ENCODE measurements around the gene CALR3. TPM values are rescaled to one million over a fixed set of nuclear protein-coding genes. Genes with fewer than 3 reads are reported as not detected.
"Not testable (repeated sequence)": the region's sequence is repeated elsewhere in the genome, so short reads cannot be mapped to it uniquely, and the experiment has no call there.

The CALR3 gene
- total RNA-seq, 2 donors from 2014 or later: not detected

DNA sequence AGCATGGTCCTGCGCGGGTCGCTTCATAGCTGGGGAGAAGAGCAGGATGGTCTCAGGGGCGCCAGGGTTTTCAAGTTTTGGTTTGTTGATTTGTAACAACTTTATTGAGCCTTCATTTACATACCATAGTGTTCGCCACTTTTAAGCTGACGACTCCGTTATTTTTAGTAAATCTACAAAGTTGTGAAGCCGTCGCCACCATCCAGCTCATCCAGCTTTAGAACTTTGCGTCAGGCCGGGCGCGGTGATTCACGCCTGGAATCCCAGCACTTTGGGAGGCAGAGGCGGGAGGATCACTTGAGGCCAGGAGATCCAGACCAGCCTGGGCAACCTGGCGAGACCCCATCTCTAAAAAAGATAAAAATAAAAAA, 631 bp upstream of the CALR3 start:
- peaks cover 9 to 12% of the 10 kb centered on the region in 2 donors for H3K4me1 Mint-ChIP-seq (ENCODE audit: low read depth in 2 of 2)
- H3K27ac Mint-ChIP-seq: peak overlapping the region; percentile 91 to 92

DNA sequence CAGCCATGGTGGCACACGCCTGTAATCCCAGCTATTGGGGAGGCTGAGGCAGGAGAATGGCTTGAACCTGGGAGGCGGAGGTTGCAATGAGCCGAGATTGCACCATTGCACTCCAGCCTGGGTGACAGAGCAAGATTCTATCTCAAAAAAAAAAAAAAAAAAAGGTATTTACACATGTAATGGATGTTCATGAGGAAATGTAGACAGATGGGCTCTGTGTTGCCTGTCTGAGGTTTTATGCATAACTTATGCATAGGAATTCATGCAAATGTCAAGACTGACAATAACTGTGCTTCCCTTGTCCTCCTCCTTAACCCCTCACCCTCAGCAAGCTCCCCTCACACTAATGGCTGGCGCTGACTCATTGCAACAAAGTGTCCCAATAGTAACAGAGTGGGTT, 9.5 kb downstream of the CALR3 start:
- not testable (repeated sequence) for DNase-seq (ENCODE audit: low spot score); H3K36me3 Mint-ChIP-seq; H3K27me3 Mint-ChIP-seq; ATAC-seq; H3K9me3 Mint-ChIP-seq; H3K27ac Mint-ChIP-seq; H3K4me3 Mint-ChIP-seq; H3K4me1 Mint-ChIP-seq (ENCODE audit: low read depth in 2 of 2)

More for the DNA sequence above, 631 bp upstream of the CALR3 start:
- H3K9me3 Mint-ChIP-seq: no peaks in the 10 kb centered on the region
- DNase-seq (ENCODE audit: low spot score): no peak
- H3K4me3 Mint-ChIP-seq: peak overlapping the region; percentile 91
- no peaks in the 10 kb centered on the region for H3K36me3 Mint-ChIP-seq
- no peak for ATAC-seq
- no peaks in the 10 kb centered on the region for H3K27me3 Mint-ChIP-seq

DNA sequence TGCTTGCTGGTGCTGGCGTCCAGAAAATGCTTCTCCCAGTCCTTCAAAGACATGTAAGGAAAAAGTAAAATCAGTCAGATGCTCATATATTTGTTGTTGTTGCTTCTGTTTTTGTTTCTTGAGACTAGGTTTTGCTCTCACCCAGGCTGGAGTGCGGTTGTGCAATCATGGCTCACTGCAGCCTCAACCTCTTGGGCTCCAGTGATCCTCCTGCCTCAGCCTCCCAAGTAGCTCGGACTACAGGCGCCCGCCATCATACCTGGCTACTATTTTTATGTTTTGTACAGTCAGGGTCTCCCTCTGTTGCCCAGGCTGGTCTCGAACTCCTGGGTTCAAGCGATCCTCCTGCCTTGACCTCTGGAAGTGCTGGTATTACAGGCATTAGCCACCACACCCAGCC, 13.2 kb downstream of the CALR3 start:
- no peaks in the 10 kb centered on the region for H3K9me3 Mint-ChIP-seq
- no peak for ATAC-seq
- H3K27ac Mint-ChIP-seq: no peak overlapping the region
- no peaks in the 10 kb centered on the region for H3K27me3 Mint-ChIP-seq
- H3K4me3 Mint-ChIP-seq: no peak overlapping the region
- no peak for DNase-seq (ENCODE audit: low spot score)
- no peaks in the 10 kb centered on the region for H3K36me3 Mint-ChIP-seq
- no peaks in the 10 kb centered on the region for H3K4me1 Mint-ChIP-seq (ENCODE audit: low read depth in 2 of 2)

DNA sequence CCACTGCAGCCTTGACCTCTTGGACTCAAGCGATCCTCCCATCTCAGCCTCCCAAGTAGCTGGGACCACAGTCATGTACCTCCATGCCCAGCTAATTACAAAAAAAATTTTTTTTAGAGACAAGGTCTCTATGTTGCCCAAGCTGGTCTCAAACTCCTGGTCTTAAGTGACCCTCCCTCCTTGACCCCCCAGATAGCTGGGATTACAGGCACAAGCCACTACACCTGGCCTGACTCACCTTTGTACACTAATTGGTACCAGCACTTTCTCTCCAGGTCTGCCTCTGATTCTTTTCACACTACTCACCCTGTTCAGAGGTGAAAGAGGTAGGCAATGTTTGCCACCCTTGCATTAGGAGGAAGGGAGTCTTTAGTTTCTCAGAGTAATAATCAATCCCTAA, 18.7 kb downstream of the CALR3 start:
- Mint-ChIP-seq H3K9me3 (no peaks in the 10 kb centered on the region), H3K4me3 (no peak overlapping the region), H3K36me3 (no peaks in the 10 kb centered on the region), H3K4me1 (ENCODE audit: low read depth in 2 of 2) (peaks cover 3 to 5% of the 10 kb centered on the region in 2 donors), H3K27me3 (no peaks in the 10 kb centered on the region), H3K27ac (no peak overlapping the region)
- ATAC-seq (no peak), DNase-seq (ENCODE audit: low spot score) (no peak)

DNA sequence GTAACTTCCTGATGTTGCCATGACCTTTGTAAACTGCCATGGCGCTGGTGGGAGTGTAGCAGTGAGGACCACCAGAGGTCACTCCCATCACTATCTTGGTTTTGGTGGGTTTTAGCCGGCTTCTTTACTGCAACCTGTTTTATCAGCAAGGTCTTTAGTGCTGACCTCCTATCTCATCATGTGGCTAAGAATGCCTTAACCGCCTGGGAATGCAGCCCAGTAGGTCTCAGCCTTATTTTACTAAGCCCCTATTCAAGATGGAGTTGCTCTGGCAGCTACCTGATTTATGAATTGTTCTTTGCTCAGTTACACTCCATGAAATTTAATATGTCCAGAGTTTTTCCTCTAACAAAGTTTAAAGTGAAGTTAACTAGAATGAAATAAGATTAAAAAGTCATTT, 19.6 kb downstream of the CALR3 start:
- ATAC-seq (no peak), DNase-seq (ENCODE audit: low spot score) (no peak)
- no peaks in the 10 kb centered on the region for H3K36me3 Mint-ChIP-seq
- H3K4me3 Mint-ChIP-seq: no peak overlapping the region
- no peak overlapping the region for H3K27ac Mint-ChIP-seq
- H3K27me3 Mint-ChIP-seq: no peaks in the 10 kb centered on the region
- peaks cover 3 to 5% of the 10 kb centered on the region in 2 donors for H3K4me1 Mint-ChIP-seq (ENCODE audit: low read depth in 2 of 2)
- H3K9me3 Mint-ChIP-seq: no peaks in the 10 kb centered on the region

DNA sequence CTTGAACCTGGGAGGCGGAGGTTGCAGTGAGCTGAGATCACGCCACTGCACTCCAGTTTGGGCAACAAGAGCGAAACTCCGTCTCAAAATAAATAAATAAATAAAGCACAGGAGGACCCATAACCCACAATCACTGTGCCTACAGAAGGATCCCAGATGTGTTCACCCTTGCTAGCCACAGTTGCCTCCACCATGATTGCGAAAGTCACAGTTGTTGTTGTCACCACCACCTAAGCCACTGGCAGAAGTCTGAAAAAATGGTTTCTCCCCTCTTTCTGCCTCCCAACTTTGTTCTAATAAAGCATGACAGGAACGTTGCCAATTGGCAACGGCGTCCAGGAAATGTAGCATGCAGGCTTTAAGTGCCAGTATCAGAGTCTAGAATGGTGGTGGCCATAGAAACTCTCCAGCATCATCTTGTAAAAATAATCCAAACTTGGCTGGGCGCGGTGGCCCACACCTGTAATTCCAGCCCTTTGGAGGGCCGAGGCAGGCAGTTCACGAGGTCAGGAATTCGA, 22.0 kb downstream of the CALR3 start:
- ATAC-seq (no peak), DNase-seq (ENCODE audit: low spot score) (no peak)
- no peak overlapping the region for H3K4me3 Mint-ChIP-seq
- peaks cover 21 to 22% of the 10 kb centered on the region in 2 donors for H3K4me1 Mint-ChIP-seq (ENCODE audit: low read depth in 2 of 2)
- H3K9me3 Mint-ChIP-seq: no peaks in the 10 kb centered on the region
- H3K27me3 Mint-ChIP-seq: no peaks in the 10 kb centered on the region
- H3K36me3 Mint-ChIP-seq: no peaks in the 10 kb centered on the region
- H3K27ac Mint-ChIP-seq: no peak overlapping the region

DNA sequence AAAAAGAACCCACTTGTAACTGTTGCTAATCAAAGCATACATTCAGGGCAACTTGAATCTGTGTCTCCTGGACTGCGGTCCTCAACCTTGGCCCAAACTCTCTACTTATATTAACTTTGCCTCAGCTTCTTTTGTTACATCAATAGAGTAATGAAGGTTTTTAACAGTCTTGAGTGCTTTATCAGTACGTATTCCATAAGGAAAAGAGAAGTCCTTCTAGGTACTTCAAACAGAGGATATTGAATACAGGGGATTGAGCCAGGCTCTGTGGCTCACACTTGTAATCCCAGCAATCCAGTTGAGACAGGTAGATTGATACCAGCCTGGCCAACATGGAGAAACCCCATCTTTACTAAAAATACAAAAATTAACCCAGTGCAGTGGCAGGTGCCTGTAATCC, 23.0 kb downstream of the CALR3 start:
- H3K9me3 Mint-ChIP-seq: no peaks in the 10 kb centered on the region
- peaks cover 29 to 32% of the 10 kb centered on the region in 2 donors for H3K4me1 Mint-ChIP-seq (ENCODE audit: low read depth in 2 of 2)
- DNase-seq (ENCODE audit: low spot score) (no peak), ATAC-seq (no peak)
- H3K27me3 Mint-ChIP-seq: no peaks in the 10 kb centered on the region
- peak overlapping the region; percentile 32 for H3K4me3 Mint-ChIP-seq
- H3K27ac Mint-ChIP-seq: no peak overlapping the region
- no peaks in the 10 kb centered on the region for H3K36me3 Mint-ChIP-seq

DNA sequence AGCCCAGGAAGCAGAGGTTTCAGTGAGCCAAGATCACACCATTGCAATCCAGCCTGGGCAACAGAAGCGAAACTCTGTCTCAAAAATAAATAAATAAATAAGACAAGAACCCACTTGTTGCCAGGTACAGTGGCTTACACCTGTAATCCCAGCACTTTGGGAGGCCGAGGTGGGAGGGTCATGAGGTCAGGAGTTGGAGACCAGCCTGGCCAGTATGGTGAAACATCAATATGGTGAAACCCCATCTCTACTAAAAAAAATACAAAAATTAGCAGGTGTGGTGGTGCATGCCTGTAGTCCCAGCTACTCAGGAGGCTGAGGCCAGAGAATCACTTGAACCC, 23.4 kb downstream of the CALR3 start:
- peaks cover 32 to 37% of the 10 kb centered on the region in 2 donors for H3K4me1 Mint-ChIP-seq (ENCODE audit: low read depth in 2 of 2)
- DNase-seq (ENCODE audit: low spot score); H3K36me3 Mint-ChIP-seq; ATAC-seq; H3K27me3 Mint-ChIP-seq; H3K9me3 Mint-ChIP-seq: not testable (repeated sequence)
- H3K27ac Mint-ChIP-seq: peak overlapping the region in 1 of 2 donors; percentile 53
- H3K4me3 Mint-ChIP-seq: peak overlapping the region; percentile 78

DNA sequence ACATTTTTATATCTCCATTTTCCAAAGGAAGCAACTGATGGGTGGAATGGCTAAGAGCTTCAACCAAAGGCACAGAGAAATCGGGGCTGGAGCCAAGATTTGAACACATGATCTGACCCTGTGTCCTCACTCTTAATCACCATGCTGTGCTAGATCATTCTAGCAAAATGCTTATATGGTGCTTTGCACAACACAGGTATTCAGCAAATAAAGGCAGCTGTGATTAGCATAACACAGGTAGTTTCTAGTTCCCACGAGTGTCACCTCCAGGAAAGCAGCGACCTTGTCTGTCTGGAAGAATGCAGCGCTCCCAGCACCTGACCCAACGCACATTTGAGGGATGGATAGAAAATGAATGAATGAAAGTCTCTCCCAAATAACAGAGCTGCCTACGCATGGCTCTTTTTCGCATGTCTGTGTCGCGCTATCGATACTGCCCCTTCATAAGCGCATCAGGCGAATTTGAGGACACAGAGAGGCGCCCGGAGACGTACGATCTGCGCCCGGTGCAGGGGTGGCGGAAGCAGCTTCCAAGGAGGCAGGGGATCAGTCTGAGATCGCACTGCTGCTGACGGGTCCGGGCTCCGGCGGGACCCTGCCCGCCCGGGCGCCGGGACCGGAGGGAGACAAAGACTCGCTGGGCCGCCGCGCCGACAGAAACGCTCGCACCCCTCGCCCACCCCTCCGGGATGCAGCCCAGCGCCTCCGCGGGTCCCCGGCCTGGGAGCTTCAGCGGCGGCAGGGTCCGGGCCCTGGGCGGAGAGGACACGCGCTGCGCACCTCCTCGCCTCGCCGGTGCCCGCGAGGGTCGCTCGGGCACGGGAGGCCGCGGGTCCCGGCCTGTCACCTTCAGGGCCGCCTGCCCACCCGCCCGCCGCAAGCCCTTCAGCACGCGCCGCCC, 24.8 kb downstream of the CALR3 start:
- ATAC-seq (peak; percentile 24 to 56), DNase-seq (ENCODE audit: low spot score) (no peak)
- H3K4me3 Mint-ChIP-seq: peak overlapping the region; percentile 82
- H3K36me3 Mint-ChIP-seq: no peaks in the 10 kb centered on the region
- peak overlapping the region; percentile 9 to 76 for H3K27ac Mint-ChIP-seq
- no peaks in the 10 kb centered on the region for H3K27me3 Mint-ChIP-seq
- H3K4me1 Mint-ChIP-seq (ENCODE audit: low read depth in 2 of 2): peaks cover 38 to 45% of the 10 kb centered on the region in 2 donors
- no peaks in the 10 kb centered on the region for H3K9me3 Mint-ChIP-seq

DNA sequence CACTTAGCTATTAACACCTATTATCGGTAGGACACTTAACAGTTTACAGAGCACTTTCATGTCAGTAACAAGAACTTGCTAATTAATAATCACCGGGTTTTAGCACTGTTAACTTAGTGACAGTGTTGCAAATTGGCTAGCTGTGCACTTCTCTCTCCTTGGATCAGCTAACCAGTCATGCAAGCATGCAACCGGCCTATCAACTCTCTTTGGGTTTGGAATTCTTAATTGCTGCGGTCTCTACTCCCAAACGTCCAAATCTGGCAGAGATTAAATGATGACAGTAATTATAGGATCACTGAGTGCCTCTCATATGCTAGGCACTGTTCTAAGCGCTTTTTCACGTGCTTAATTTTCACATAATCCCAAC, 25.4 kb downstream of the CALR3 start:
- H3K4me1 Mint-ChIP-seq (ENCODE audit: low read depth in 2 of 2): peaks cover 42 to 46% of the 10 kb centered on the region in 2 donors
- no peaks in the 10 kb centered on the region for H3K9me3 Mint-ChIP-seq
- H3K27me3 Mint-ChIP-seq: no peaks in the 10 kb centered on the region
- H3K36me3 Mint-ChIP-seq: no peaks in the 10 kb centered on the region
- H3K27ac Mint-ChIP-seq: peak overlapping the region; percentile 9 to 76
- H3K4me3 Mint-ChIP-seq: peak overlapping the region; percentile 82
- DNase-seq (ENCODE audit: low spot score) (no peak), ATAC-seq (no peak)

DNA sequence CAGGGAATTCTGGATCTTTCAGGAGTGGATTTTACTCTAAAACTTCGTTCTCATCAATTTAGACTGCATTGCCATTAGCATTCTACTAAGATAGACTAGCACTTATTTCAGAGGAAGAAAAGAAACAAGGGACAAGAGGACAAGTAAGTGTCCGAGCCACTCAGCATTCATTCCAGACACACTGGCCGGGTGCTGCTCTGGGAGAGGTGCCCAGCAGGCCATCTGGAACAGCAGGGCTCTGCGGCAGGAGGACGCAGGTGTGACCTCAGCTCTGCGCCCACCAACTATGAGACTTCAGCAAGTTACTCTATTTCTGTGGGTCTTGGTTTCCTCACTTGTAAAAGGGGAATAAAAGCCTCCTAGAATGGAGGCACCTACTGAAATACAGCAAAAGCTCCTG, 28.4 kb downstream of the CALR3 start:
- Mint-ChIP-seq H3K27ac (peak overlapping the region; percentile 73 to 75), H3K4me3 (no peak overlapping the region), H3K4me1 (ENCODE audit: low read depth in 2 of 2) (peaks cover 58 to 64% of the 10 kb centered on the region in 2 donors), H3K27me3 (no peaks in the 10 kb centered on the region), H3K36me3 (no peaks in the 10 kb centered on the region), H3K9me3 (no peaks in the 10 kb centered on the region)
- ATAC-seq: no peak
- DNase-seq (ENCODE audit: low spot score): no peak

DNA sequence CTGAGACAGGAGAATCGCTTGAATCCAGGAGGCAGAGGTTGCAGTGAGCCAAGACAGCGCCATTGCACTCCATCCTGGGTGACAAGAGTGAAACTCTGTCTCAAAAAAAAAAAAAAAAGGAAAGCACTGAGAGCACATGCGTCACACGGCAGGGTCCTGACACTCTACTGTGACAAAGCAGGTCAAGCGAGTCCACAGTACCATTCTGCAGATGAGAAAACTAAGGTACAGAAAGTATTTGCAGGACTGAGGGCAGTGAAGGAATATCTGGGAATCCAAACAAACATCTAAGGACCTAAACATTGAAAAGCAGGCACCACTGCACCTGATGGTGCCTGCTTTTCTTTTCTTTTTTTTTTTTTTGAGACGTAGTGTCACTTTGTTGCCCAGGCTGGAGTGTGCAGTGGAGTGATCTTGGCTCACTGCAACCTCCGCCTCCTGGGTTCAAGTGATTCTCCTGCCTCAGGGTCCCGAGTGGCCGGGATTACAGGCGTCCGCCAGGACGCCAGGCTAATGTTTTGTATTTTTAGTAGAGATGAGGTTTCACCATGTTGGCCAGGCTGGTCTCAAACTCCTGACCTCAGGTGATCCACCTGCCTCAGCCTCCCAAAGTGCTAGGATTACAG, 29.1 kb downstream of the CALR3 start:
- not testable (repeated sequence) for ATAC-seq; H3K9me3 Mint-ChIP-seq; DNase-seq (ENCODE audit: low spot score); H3K27me3 Mint-ChIP-seq; H3K36me3 Mint-ChIP-seq; H3K4me3 Mint-ChIP-seq
- Mint-ChIP-seq H3K4me1 (ENCODE audit: low read depth in 2 of 2) (peaks cover 61 to 70% of the 10 kb centered on the region in 2 donors), H3K27ac (peak overlapping the region; percentile 73 to 75)

DNA sequence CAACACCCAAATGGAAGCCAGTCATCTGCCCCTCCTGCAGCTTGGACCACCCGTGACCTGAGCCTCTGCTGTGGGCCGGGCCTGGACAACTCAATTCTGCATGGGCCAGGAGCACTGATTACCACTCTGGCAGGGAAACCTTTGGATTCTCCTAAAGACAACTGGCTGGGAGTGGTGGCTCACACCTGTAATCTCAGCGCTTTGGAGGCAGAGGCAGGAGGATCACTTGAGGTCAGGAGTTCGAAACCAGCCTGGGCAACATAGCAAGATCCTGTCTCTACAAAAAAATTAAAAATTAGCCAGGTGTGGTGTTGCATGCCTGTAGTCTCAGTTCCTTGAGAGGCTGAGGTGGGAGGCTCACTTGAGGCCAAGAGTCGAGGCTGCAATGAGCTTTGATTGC, 30.7 kb downstream of the CALR3 start:
- no peak overlapping the region for H3K4me3 Mint-ChIP-seq
- no peak for DNase-seq (ENCODE audit: low spot score)
- no peaks in the 10 kb centered on the region for H3K36me3 Mint-ChIP-seq
- ATAC-seq: no peak
- peaks cover 60 to 67% of the 10 kb centered on the region in 2 donors for H3K4me1 Mint-ChIP-seq (ENCODE audit: low read depth in 2 of 2)
- no peaks in the 10 kb centered on the region for H3K27me3 Mint-ChIP-seq
- peak overlapping the region in 1 of 2 donors; percentile 41 for H3K27ac Mint-ChIP-seq
- H3K9me3 Mint-ChIP-seq: no peaks in the 10 kb centered on the region

DNA sequence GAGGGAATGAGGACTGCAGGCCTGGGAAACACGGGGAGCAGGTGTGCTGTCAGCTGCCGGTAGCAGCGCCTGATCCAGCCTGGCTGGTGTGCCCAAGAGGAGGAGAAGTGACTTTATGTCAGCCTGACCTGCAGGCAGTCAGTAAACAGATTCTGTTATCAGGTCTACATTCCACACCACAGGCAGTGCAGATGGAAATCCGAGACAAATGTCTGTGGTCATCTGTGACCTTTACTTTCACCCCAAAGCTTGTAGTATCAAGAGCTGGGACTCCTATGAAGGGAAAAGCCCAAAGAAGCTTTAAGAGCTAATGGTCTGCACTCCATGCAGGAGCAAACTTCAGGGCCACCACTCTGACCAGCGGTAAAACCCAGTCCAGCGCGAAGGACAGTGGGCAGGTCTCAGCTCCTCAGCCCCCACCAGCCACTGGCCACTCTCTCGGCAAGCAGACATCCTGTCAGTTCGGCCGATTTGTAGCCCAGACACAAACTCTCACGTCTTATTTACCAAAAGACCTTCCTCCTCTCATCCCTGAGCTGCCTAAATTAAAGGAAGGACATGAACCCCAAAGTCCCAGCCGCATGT, 31.9 kb downstream of the CALR3 start:
- Mint-ChIP-seq H3K9me3 (no peaks in the 10 kb centered on the region), H3K27ac (peak overlapping the region; percentile 72 to 73), H3K4me3 (peak overlapping the region; percentile 64), H3K27me3 (no peaks in the 10 kb centered on the region), H3K4me1 (ENCODE audit: low read depth in 2 of 2) (peaks cover 60 to 66% of the 10 kb centered on the region in 2 donors), H3K36me3 (no peaks in the 10 kb centered on the region)
- ATAC-seq: no peak
- DNase-seq (ENCODE audit: low spot score): no peak
